HG03354 (cell line): ENCODE measurements around the gene ADM.
"Not testable (repeated sequence)": the region's sequence is repeated elsewhere in the genome, so short reads cannot be mapped to it uniquely, and the experiment has no call there.

Experiments
- ATAC-seq: cut with Tn5 transposase; IDR thresholded peaks from one replicate; pipeline ENCODE4 v1.9.1; 2021; ENCODE audit warnings: mild to moderate bottlenecking; ENCODE audit not compliant: unreplicated experiment, poor library complexity, severe bottlenecking

ADM gene, protein sequence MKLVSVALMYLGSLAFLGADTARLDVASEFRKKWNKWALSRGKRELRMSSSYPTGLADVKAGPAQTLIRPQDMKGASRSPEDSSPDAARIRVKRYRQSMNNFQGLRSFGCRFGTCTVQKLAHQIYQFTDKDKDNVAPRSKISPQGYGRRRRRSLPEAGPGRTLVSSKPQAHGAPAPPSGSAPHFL

DNA sequence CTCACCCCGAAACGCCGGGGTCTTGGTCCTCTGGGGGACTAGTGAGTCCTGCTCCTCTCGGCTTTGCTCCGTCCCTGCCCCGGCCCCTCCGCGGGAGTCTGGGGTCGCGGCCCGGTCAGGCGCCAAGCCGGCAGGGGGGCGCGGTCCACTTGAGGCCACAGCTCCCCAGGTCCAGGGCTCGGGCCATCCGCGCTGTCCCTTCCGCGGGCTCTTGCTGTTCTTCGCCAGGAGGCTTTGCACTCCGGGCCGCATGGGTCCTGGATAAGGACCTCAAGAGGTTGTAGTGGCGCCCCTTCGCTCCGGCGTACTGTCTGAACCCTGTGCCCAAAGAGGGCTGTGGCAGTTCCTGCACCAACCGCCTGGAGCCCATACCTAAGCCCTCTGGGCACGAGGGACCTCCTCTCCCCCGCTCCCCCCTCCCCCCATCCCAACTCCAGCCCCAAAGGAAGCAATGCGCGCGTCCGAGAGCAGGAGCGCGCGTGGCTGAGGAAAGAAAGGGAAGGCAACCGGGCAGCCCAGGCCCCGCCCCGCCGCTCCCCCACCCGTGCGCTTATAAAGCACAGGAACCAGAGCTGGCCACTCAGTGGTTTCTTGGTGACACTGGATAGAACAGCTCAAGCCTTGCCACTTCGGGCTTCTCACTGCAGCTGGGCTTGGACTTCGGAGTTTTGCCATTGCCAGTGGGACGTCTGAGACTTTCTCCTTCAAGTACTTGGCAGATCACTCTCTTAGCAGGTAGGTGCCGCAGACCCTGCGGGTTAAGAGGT is at the start of gene ADM:
Gene ADM, plus strand, starts transcription at position 579 of the 767 bp plus-strand sequence. CDS start 628 bp downstream, outside the sequence.
- no peak for ATAC-seq

DNA sequence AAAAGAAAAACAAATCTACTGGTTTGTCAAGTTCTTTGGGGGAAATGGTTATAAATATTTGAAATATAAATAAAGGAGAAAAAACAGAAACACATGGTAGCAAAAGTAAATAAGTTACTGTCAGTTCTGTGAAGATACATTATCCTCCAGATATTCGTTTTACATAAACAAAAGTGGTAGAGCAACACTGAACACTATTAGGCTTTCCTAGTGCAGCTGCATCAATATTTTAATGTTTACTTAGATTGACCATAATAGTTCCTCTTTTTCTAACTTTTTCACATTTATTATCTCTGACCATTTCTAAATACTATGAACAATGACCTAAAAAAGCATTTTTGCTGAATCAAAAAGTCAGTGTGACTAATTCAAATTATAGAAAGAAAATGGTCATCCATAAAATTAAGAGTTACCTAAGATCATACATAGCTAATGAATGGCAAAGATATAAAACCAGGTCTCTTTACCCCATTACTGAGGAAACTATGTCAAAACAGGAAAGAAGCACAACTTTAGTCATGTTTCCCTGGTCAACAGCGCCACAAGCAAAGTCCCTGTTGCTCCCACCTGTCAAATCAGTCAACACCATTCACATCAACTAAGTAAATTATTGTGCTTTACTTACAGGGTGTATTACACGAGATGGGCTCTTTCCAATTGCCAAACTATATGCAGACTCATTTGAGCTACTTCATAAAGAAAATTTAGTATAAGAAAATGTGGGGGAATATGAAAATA is 49.3 kb upstream of the ADM start:
- ATAC-seq = no peak

DNA sequence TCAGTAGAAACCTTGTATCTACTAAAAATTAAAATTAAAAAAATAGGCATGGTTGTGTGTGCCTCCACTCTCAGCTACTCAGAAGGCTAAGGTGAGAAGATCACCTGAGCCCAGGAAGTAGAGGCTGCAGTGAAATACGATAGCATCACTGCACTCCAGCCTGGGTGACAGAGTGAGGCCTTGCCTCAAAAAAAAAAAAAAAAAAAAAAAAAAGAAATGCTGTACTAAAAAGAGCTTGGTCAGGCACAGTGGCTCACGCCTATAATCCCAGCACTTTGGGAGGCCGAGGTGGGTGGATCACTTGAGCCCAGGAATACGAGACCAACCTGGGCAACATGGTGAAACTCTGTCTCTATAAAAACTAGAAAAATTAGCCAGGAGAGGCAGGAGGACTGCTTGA is 47.4 kb upstream of the ADM start:
- no peak for ATAC-seq

DNA sequence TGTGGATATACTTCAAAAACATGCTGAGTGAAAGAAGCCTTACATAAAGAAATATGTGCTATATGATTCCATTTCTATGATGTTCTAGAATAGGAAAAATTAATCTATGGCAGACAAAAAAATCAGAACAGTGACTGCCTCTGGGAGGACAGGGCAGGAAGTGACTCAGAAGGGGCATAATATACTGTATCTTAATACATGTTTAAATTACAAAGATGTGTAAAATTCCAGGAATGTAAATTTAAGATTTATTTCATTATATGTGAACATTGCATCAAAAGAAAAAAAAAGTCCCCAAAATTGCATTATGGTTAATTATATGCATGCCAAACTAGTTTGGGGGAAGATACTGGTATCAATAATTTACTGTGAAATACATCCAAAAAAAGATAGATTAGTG is 43.1 kb upstream of the ADM start:
- no peak for ATAC-seq

DNA sequence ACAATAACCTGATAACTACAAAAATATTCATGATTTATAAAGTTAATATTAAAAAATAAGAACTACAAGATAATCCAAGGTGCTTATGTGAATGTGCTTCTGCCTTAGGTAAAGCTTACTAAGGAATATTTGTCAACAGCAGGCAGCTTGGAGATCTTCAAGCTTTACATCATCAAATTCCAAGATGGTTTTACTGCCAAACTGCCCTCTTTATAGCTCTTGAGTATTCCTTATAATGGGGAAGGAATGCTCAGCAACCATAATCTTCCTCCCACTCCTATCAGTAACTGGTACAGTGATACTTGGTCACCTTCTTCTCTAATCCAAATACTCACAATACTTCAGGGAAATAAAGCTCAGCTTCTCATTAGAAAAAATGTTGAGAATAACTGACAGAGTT is 40.9 kb upstream of the ADM start:
- ATAC-seq = no peak

DNA sequence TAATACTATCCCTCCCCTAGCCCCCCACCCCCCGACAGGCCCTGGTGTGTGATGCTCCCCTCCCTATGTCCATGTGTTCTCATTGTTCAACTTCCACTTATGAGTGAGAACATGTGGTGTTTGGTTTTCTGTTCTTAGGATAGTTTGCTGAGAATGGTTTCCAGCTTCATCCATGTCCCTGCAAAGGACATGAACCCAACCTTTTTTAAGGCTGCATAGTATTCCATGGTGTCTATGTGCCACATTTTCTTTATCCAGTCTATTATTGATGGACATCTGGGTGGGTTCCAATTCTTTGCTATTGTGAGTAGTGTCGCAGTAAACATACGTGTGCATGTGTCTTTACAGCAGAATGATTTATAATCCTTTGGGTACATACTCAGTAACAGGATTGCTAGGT is 40.2 kb upstream of the ADM start:
- not testable (repeated sequence) for ATAC-seq

DNA sequence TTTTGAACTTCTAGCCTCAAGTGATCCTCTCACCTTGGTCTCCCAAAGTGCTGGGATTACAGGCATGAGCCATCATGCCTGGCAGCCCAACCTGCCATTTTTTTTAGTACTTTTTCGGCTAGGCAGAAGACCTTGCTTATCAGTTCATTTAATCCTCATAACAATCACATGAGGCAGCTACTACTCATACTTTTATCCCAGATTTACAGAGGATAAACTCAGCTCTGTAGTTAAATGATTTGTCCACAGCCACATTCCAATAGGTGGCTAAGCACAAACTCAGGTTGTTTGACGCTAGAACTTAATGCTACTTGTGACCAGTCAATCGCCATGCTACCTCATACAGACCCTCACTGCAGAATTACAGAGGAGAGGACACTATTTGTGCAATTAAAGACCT is 38.9 kb upstream of the ADM start:
- ATAC-seq = no peak

DNA sequence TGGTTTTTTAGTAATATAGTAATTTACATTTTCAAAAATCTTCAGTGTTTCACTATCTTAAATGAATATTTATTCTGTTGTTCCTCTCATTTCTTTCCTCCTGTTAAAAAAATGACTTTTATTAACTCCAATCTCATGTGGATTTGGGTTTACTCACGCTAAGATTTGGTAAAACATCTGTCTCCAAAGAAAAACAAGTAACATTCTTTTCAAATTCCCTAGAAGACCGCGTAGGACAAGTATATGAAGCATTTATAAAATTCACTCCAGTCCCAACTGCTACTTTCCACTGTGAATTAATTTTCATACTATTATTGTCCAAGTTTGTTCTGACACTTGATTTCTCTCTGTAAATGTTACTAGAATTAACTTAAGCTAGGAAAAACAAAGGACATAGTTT is 37.1 kb upstream of the ADM start:
- no peak for ATAC-seq

DNA sequence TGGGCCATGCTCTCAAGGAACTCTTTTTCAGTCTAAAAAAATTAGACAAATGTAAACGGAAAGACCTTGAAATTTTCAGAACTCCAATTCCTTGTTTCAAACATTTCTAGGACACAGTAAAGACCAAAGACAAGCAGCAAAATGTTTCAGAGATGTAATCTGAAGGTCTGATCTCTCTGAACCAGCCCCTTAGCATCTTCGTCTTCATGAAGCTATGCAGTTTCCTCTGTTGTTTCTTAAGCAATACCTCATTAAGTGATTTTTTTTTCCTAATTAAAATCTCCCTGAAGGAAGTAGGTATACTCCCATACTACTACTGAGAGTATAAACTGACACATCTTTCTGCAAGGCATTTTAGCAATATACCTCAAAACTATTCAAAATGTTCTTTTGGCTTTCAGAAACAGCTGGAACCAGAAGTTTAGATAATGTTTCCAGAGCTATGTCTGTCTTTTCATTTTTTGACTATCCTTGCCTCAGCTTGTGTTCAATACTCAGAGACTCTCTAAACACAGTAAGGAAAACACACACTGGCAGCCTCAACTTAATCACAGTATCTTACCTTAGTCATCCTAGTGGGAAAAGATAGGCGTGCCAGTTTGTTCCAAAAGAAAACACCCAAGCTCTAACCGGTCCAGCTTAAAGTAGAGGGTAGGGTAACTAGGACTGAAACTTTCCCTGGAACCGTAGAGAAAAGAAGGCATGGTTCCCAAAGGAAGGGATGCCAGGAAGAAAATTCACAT is 36.0 kb upstream of the ADM start:
- ATAC-seq = no peak

DNA sequence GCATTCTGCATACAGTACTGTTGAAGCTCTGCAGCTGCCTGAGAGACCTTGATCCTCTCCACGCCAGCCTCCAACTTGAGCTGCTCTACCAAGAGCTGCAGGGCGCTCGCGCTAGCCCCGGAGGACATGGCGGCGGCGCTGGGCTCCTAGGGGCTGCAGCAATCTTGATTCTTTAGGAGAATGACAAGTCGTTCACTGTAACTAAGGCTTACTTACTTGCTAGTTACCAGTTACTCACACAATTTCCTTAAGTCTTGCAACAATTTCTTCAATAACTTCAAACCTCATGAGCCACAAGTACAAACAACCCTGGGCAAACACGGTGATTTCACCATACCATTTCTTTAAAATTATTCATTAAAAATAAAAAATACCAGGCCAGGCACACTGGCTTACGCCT is 32.7 kb upstream of the ADM start:
- ATAC-seq = no peak

DNA sequence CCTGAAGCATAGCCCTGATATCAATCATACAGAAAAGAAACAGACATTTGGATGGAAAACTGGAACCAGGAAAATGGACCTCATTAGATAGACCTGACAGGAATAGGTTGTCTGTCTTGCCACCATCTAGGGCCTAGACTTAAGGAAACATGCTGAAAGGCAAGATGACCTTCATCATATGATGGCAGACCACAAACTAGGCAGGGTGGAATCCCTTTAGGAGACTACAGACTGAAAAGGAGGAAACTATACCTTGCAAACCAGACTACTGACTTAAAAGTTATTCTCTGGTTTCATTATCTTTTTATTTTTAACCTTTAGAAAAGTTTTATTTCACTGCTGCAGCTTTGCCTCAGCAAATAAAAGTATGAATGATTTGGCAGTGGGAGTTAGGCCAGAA is 31.1 kb upstream of the ADM start:
- no peak for ATAC-seq

DNA sequence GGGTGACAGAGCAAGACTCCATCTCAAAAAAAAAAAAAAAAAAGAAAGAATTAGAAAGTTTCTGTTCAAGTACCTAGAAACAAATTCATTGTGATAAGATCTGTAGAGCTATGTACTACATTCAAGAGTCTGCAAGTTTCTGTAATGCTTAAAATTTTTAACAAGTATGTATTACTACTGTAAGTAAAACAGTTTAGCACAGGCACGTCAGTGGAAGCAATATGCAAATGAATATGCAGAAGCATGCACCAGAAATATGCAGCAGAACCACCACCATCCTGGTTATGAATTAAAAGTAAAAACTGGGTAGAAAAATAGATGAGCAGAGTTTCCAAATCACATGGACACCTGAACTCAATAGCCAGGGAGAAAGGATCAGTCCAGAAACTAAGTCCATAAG is 30.1 kb upstream of the ADM start:
- no peak for ATAC-seq

DNA sequence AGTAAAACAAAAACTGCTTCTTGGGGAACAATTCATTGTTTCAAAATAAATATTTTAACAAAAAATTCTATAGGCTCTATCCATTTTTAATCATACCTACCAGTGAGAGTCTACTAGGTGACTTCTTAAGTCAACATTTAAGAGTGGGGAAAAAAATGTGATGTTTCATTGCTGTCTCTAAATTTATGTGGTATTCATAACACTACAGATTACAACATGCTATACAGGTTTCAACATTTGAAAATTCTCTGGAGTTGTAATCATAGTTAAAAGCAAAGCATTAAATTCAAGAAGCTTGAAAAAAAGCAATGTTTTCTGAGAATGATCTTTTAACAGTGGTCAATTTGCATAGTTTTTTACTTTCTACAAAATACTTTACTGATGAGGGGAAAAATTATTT is 29.2 kb upstream of the ADM start:
- ATAC-seq = no peak

DNA sequence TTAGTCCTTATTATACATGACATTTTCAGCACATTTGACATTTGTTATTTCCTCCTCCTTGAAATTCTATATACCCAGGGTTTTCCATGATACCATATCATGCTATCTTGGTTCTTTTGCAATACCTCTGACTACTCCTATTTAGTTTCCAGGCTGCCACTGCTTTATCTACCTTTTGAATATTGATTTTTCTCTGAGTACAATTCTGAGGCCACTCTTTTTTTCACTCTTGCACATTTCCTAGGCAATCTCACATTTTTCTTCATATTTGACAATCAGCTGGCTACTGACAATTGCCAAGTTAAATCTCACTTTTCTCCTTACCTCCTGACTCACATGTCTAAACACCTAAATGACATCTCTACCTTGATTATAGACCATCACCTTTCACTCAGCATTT is 22.8 kb upstream of the ADM start:
- no peak for ATAC-seq

DNA sequence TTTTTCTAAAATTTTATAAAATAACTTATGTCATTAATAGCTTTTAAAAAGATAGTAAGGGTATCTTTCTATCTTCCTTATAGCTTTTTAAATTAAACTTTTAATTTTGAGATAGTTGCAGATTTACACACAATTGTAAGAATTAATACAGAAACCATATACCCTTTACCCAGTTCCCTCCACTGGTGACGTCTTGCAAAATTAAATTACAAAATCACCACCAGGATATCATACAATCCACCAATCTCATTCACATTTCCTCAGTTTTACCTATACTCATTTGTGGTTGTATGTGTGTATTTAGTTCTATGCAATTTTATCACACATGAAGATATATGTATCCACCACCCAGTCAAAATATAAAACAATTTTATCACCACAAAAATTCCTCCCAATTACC is 20.9 kb upstream of the ADM start:
- ATAC-seq = no peak

DNA sequence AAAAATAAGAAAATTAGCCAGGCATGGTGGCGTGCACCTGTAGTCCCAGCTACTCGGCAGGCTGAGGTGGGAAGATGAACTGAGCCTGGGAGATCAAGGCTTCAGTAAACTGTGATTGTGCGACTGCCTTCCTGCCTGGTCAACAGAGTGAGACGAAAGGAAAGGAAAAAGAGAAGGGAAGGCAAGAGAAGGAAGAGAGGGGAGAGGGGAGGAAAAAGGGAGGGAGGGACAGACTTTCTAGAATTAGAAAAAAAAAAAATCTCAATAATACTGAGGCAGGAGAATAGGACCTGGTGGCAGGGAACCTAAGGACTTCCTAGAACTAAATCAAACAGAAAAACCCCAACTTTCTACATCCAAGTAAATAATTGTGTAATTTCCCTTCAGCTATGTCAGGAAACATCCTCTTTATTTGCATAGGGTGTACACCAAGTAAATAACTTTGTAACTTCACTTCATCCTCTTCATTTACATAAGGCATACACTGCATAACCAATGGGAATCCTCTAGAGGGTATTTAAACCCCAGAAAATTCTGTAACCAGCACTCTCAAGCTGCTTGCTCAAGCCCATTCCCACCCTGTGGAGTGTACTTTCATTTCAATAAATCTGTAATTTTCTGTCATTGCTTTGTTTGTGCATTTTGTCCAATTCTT is 19.6 kb upstream of the ADM start:
- no peak for ATAC-seq

DNA sequence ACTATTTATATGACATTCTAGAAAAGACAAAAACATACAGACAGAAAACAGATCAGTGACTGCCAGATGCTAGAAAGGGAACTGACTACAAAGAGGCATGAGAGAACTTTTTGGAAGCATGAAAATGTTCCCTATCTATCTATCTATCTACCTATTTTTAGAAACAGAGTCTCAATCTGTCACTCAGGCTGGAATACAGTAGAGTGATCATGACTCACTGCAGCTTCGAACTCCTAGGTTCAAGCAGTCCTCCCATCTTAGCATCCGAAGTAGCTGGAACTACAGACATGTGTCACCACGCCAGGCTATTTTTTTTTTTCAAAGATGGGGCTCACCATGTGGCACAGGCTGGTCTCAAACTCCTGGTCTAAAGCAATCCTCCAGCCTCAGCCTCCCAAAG is 17.7 kb upstream of the ADM start:
- no peak for ATAC-seq

DNA sequence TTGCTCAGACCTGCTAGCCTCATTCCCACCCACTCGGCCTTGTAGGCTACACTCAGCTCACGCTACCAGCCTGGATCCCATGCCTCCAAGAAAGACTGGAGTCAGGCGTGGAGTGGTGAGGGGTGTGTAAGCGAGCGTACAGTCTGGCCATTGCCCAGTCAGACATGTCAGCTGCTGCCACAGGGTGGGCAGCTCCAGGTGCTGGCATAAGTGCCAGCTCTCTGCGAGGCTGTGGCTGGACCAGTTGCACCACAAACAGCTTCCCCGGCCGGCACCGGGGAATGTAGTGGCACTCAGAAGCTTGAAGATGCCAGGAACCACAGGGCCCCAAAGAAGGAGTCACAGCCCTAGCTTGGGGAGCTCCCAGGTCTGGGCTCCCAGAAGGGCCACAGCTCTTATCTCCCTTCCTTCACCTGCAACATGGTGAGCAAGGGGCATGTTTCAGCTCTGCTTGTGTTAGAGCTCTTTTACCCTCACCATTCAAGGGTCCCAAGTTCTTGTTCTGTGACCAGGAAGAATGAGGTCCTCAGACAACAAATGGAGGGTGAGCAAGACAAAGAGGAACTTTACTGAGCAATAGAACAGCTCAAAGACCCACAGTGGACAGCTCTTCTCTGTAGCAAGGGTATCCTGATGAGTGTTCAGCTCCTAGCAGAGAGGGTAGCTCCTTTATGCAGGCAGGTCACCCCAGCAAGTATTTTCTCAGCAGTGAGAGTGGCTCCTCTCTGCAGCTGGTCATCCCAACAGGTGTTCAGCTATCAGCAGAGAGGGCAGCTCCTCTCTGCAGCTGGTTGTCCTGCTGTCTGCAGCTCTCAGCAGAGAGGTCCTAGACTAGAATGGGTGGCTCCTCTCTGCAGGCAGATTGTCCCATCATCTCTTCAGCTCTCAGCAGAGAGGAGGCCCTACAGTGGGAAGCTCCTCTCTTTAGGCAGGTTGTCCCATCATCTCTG is 16.8 kb upstream of the ADM start:
- no peak for ATAC-seq
